Esophagus squamous epithelium (tissue), 5 donors: ENCODE data around the gene OTULINL. TPM values are rescaled to one million over a fixed set of nuclear protein-coding genes. Genes with fewer than 3 reads are reported as not detected.

ENCODE experiments used
- DNase-seq: peaks from one replicate; lab custom pipeline; 2025; lab: John Stamatoyannopoulos, UW
- H3K27ac ChIP-seq, 4 donors: fragments of 200-600 bp; sonication (generic); one replicate each; pipeline ENCODE4 v1.5.1; 2016 to 2019; ENCODE audit warnings: mild to moderate bottlenecking in 1 of 4
- H3K27me3 ChIP-seq, 4 donors: fragments of 200-600 bp; sonication (generic); 1 replicate in 3 of 4; 2 replicates in 1 of 4; pipeline versions ENCODE4 v1.5.1 to v1.6.0; 2017 to 2021; ENCODE audit warnings: antibody characterized with exemption in 1 of 4
- H3K36me3 ChIP-seq, 3 donors: fragments of 200-600 bp; sonication (generic); one replicate each; pipeline ENCODE4 v1.5.1; 2016 to 2019
- H3K4me1 ChIP-seq, 3 donors: fragments of 200-600 bp; sonication (generic); one replicate each; pipeline ENCODE4 v1.5.1; 2017 to 2019
- H3K4me3 ChIP-seq, 4 donors: fragments of 200-600 bp; sonication (generic); 1 replicate in 3 of 4; 2 replicates in 1 of 4; pipeline ENCODE4 v1.5.1; 2016 to 2019; ENCODE audit warnings: mild to moderate bottlenecking in 2 of 4, moderate library complexity in 1 of 4
- H3K9me3 ChIP-seq, 3 donors: fragments of 200-600 bp; sonication (generic); one replicate each; pipeline ENCODE4 v1.5.1; 2016 to 2019
- POLR2A ChIP-seq, 4 donors: fragments of 450-650 bp; IDR thresholded peaks; one replicate each; pipeline ENCODE4 v1.6.1; 2017; ENCODE audit warnings: antibody characterized with exemption in 4 of 4, mild to moderate bottlenecking in 4 of 4, moderate library complexity in 3 of 4
- WGBS, 2 donors: methylation state at CpG; one replicate each; pipeline ENCODE4 v1.1.5; 2018; 5-methylcytosine and 5-hydroxymethylcytosine counted together
- intact Hi-C: fragments of 100-400 bp; cut with DNase I; formaldehyde crosslinking; loops from one replicate; pipeline ENCODE4 v1.15.0; 2022
- total RNA-seq, 4 donors: library from RNA; depleted of rRNA; stranded (reverse); fragments of >200 nt; gene quantifications; one replicate each; pipeline ENCODE4 v1.1.0, GENCODE V29; 2016
- TF ChIP-seq, protein P1 (sequence below), 6 experiments: fragments of 450-650 bp in 4 of 6; fragments of 200-600 bp in 2 of 6; sonication (generic) in 2 of 6; IDR thresholded peaks; one replicate each; pipeline ENCODE4 v1.5.1; 2016 to 2019; ENCODE audit warnings: antibody characterized with exemption in 6 of 6, mild to moderate bottlenecking in 4 of 6, moderate library complexity in 4 of 6
- donor health status: DM: yes; HTN: yes; CAD: no.

OTULINL gene
- total RNA-seq, 4 donors from 2014 or later = 0.79 to 17.1 (median 4.5) TPM

DNA sequence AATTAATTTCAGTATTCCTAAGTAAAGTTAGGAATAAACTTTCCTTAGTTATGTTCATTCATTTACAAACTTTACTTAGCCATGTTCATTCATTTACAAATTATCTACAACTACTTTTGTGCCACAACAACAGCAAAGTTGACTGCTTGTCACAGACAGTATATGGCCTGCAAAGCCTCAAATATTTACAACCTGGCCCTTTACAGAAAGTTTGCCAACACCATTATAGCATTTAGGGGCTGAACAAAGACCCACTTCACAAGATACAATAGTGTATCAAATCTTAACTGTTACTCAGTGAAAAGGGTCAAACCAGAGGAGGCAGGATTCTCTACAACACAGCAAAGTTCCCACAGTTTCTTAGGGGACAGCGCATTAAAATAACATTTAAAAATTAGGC, 9.7 kb upstream of the OTULINL start:
- Histone ChIP-seq H3K4me3 (no peak overlapping the region), H3K27me3 (peaks cover 0 to 3% (median 0%) of the 10 kb centered on the region in 4 donors), H3K36me3 (no peaks in the 10 kb centered on the region), H3K4me1 (no peaks in the 10 kb centered on the region), H3K9me3 (no peaks in the 10 kb centered on the region), H3K27ac (no peak overlapping the region)
- 84 to 95% methylated on average over 1 of the region's 1 CpG for WGBS, 2 donors
- no peak for DNase-seq
- TF ChIP-seq, protein P1, sequence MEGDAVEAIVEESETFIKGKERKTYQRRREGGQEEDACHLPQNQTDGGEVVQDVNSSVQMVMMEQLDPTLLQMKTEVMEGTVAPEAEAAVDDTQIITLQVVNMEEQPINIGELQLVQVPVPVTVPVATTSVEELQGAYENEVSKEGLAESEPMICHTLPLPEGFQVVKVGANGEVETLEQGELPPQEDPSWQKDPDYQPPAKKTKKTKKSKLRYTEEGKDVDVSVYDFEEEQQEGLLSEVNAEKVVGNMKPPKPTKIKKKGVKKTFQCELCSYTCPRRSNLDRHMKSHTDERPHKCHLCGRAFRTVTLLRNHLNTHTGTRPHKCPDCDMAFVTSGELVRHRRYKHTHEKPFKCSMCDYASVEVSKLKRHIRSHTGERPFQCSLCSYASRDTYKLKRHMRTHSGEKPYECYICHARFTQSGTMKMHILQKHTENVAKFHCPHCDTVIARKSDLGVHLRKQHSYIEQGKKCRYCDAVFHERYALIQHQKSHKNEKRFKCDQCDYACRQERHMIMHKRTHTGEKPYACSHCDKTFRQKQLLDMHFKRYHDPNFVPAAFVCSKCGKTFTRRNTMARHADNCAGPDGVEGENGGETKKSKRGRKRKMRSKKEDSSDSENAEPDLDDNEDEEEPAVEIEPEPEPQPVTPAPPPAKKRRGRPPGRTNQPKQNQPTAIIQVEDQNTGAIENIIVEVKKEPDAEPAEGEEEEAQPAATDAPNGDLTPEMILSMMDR (IDR thresholded peaks at IDR 0.05) = no peak
- TF ChIP-seq POLR2A (IDR thresholded peaks at IDR 0.05) = no peak
- intact Hi-C loops = no loop called here

DNA sequence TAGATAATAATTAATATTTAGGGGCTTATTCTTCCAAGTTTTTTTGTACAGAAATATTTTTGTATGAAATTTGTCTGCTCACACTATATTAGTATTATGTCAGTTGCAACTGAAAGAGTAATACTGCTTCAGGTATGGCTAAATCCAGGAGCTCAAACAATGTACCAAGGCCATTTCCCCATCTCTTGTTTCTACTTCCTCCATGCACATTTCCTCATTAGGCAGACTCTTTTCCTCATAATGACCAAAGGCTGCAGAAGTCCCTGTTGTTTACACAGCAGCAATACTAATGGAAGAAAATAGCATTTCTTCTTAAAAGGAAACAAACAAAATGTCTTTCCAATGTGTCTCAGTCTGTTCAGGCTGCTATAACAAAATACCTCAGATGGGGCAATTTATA, 9.2 kb upstream of the OTULINL start:
- no peaks in the 10 kb centered on the region for H3K9me3 ChIP-seq
- no peak for DNase-seq
- H3K36me3 ChIP-seq = no peaks in the 10 kb centered on the region
- H3K27ac ChIP-seq = no peak overlapping the region
- H3K4me3 ChIP-seq = no peak overlapping the region
- TF ChIP-seq, protein P1 (IDR thresholded peaks at IDR 0.05) = no peak
- no peak for TF ChIP-seq POLR2A (IDR thresholded peaks at IDR 0.05)
- no peaks in the 10 kb centered on the region for H3K4me1 ChIP-seq
- intact Hi-C loops = no loop called here
- peaks cover 0 to 8% (median 0%) of the 10 kb centered on the region in 4 donors for H3K27me3 ChIP-seq

DNA sequence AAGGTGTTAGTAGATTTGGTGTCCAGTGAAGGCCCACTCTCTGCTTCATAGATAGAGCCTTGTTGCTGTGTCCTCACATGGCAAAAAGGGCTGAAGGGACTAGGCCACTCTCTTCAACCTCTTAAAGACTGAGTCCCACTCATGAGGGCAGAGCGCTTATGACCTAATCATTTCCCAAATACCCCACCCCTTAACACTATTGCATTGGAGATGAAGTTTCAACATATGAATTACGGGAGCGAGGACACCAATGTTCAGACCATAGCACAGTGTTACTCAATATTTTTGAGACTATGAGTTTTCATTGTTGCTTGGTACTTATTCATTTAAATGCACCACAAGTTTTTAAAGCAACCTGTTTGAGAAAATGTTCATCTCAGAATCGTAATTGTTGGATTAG, 8.8 kb upstream of the OTULINL start:
- intact Hi-C loops = no loop called here
- no peak overlapping the region for H3K27ac ChIP-seq
- WGBS, 2 donors = 91 to 96% methylated on average over 4 of the region's 4 CpGs

DNA sequence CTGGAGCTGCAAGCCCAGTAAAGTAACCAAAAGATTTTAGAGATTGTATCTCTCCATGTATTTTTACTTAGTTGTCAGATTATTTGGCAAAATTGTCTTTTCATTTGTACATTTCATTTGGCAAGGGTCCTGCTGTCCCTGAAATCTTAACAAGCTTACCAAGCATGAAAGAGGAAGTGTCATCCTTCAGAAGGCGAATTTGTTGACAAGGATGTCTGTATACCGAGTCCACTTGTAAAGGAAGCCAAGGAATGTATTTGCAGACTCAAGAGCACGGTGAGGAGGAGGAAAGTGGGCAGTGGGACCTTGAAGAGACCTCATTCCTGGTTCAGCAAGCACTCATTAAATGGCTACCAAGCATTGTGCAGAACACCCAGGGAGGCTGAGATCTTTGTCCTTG, 7.5 kb upstream of the OTULINL start:
- TF ChIP-seq POLR2A (IDR thresholded peaks at IDR 0.05) = no peak
- TF ChIP-seq, protein P1 (IDR thresholded peaks at IDR 0.05) = no peak
- Histone ChIP-seq H3K9me3 (no peaks in the 10 kb centered on the region), H3K4me1 (no peaks in the 10 kb centered on the region), H3K27ac (peak overlapping the region in 2 of 4 donors; percentile 11 to 52), H3K36me3 (no peaks in the 10 kb centered on the region), H3K4me3 (no peak overlapping the region), H3K27me3 (peaks cover 0 to 25% (median 0%) of the 10 kb centered on the region in 4 donors)
- intact Hi-C loops = no loop called here
- 22 to 32% methylated on average over 3 of the region's 3 CpGs for WGBS, 2 donors
- DNase-seq = no peak

More for the DNA sequence above, 8.8 kb upstream of the OTULINL start:
- Histone ChIP-seq H3K27me3 (peaks cover 0 to 12% (median 0%) of the 10 kb centered on the region in 4 donors), H3K9me3 (no peaks in the 10 kb centered on the region), H3K4me3 (no peak overlapping the region), H3K4me1 (no peaks in the 10 kb centered on the region), H3K36me3 (no peaks in the 10 kb centered on the region)
- TF ChIP-seq POLR2A (IDR thresholded peaks at IDR 0.05) = no peak
- TF ChIP-seq, protein P1 (IDR thresholded peaks at IDR 0.05) = no peak
- DNase-seq = no peak

DNA sequence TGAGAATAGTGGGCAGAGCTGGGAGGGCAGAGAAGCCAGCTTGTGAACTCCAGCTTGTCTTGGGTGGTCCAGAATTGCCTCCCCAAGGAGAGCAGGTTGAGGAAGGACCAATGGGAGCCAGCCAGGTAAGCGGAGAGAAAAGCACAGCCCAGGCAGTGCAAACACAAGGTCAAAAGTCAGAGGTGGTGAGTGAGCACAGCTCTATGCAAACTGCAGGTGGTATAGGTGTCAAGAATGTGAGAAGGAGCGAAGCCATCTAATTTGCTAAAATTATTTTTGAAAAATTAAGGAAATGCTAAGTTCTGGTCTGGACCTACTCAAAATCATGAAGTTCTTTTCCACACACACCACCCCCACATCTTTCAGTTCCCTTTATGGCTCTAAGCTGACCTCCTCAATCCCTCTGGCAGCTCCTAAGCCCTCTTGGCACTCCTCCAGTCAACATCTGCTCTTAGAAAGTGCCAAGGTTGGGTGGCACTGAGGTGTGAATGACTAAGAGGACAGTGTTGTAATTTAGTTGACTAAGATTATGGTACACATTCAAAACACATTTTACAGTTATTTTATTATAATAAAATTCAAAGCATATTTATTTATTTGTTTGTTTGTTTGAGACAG, 6.6 kb upstream of the OTULINL start:
- Histone ChIP-seq H3K27me3 (peaks cover 0 to 34% (median 0%) of the 10 kb centered on the region in 4 donors), H3K4me3 (no peak overlapping the region), H3K27ac (peak overlapping the region in 1 of 4 donors; percentile 52), H3K4me1 (no peaks in the 10 kb centered on the region), H3K9me3 (no peaks in the 10 kb centered on the region), H3K36me3 (no peaks in the 10 kb centered on the region)
- WGBS, 2 donors = 87 to 91% methylated on average over 2 of the region's 2 CpGs
- TF ChIP-seq, protein P1 (IDR thresholded peaks at IDR 0.05) = no peak
- TF ChIP-seq POLR2A (IDR thresholded peaks at IDR 0.05) = no peak
- no peak for DNase-seq
- intact Hi-C loops = no loop called here
